ENCODE measurements around the gene PRAME.
"Not testable (repeated sequence)": the region's sequence is repeated elsewhere in the genome, so short reads cannot be mapped to it uniquely, and the experiment has no call there.

PRAME gene, protein sequence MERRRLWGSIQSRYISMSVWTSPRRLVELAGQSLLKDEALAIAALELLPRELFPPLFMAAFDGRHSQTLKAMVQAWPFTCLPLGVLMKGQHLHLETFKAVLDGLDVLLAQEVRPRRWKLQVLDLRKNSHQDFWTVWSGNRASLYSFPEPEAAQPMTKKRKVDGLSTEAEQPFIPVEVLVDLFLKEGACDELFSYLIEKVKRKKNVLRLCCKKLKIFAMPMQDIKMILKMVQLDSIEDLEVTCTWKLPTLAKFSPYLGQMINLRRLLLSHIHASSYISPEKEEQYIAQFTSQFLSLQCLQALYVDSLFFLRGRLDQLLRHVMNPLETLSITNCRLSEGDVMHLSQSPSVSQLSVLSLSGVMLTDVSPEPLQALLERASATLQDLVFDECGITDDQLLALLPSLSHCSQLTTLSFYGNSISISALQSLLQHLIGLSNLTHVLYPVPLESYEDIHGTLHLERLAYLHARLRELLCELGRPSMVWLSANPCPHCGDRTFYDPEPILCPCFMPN

GRCh38 chr22:22558972-22559603, at the start of gene PRAME:
PRAME (minus strand) TSS chr22:22559265; CDS start chr22:22556832, 2,433 bp downstream.
- DNase-seq (ENCODE audit: low read depth in 2 of 2), result peak; percentile 39 to 62

- not testable (repeated sequence) for DNase-seq (ENCODE audit: low read depth in 2 of 2)
Measured at GRCh38 chr22:22608022-22608421, 49.0 kb upstream of the PRAME start.

DNA sequence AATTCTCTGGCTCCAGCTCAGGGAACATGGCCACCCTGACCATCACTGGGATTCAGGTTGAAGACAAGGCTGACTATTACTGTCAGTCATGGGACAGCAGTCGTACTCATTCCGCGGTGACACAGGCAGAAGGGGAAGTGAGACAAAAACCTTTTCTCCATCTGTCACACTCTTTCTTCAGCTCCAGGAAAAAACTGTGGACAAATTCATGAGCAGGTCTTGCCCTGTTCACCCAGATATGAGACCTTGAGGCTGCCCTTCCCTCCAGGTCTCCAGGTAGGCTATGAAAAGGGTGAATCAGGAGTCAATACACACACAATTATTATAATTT, 46.0 kb upstream of the PRAME start:
- no peak for DNase-seq (ENCODE audit: low read depth in 2 of 2)

DNA sequence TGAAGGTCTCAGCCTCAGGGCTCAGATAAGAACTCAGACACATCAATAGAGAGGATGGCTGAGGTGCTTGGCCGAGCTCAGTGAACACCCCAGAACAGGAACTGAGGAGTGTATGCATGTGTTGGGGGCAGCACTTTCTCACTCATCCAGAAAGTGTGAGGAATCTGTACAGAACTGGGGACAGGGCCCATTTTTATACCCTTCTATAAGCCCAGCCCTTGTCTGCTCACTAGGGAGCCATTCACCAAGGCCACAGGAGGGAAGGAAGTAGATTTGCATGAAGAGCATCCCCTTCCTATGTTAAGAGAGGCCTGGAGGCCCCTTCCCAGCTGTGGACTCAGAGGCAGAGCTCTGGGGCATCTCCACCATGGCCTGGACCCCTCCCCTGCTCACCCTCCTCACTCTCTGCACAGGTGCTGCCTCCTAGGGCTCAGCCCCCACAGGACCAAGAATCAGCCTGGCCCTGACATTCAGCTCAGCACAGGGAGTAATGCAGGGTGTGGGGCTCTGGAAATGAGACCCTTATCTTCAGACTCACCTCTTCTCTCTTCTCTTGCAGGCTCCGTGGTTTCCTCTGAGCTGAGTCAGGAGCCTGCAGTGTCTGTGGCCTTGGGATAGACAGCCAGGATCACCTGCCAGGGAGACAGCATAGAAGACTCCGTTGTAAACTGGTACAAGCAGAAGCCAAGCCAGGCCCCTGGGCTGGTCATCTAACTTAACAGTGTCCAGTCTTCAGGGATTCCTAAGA, 45.4 kb upstream of the PRAME start:
- no peak for DNase-seq (ENCODE audit: low read depth in 2 of 2)

GRCh38 chr22:22603470-22603947, 44.4 kb upstream of the PRAME start:
- DNase-seq (ENCODE audit: low read depth in 2 of 2), result no peak

GRCh38 chr22:22600531-22601261, 41.6 kb upstream of the PRAME start:
- DNase-seq (ENCODE audit: low read depth in 2 of 2), result no peak

- DNase-seq (ENCODE audit: low read depth in 2 of 2), result no peak
Measured at GRCh38 chr22:22599248-22599647, 40.2 kb upstream of the PRAME start.

- DNase-seq (ENCODE audit: low read depth in 2 of 2), result no peak
Measured at GRCh38 chr22:22598144-22598543, 39.1 kb upstream of the PRAME start.

GRCh38 chr22:22595001-22595835, 36.2 kb upstream of the PRAME start:
- DNase-seq (ENCODE audit: low read depth in 2 of 2), result no peak

DNA sequence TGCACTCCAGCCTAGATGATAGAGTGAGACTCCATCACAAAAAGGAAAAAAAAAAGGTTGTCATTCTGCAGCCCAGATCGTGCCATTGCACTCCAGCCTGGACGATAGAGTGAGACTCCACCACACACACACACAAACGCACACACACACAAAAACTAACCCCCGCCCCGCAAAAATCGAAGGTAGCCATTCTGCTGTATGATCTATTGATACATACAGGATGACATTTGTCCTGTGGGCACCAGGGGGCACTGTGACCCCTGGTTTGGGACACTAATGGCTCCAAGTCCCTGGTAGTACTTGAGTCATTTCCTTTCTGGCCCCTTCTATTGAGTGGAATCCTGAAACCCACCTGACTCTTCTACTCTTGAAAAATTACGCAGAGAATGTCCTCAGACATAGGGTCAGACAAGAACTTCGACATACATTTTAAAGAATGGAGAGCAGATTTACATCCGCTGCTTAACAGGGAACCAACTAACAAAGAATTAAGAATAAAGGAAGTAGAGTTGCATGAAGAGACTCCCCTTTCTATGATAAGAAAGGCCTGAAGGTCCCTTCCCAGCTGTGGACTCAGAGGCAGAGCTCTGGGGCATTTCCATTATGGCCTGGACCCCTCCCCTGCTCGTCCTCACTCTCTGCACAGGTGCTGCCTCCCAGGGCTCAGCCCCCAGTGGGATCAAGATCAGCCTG, 35.0 kb upstream of the PRAME start:
- peak in 1 of 2 donors; percentile 48 for DNase-seq (ENCODE audit: low read depth in 2 of 2)

DNA sequence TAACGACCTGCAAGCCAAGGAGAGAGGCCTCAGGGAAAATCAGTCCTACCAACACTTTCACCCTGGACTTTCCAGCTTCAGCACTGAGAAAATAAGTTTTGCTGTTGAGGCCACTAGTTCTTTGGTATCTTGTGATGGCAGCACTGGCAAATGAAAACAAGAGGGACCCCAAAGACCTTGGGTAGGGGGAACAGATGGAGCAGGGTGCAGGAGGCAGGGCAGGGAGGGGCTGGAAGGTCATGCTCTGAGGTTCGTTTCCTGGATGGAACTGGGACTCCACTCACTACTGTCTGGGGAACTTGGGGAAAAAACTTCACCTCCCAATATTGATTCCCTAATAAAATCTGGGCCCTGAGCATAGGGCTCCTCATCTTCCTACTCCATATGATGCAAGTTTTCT, 34.2 kb upstream of the PRAME start:
- DNase-seq (ENCODE audit: low read depth in 2 of 2), result no peak

- no peak for DNase-seq (ENCODE audit: low read depth in 2 of 2)
Measured at GRCh38 chr22:22591348-22592299, 32.6 kb upstream of the PRAME start.

- no peak for DNase-seq (ENCODE audit: low read depth in 2 of 2)
Measured at GRCh38 chr22:22590136-22590891, 31.2 kb upstream of the PRAME start.

- no peak for DNase-seq (ENCODE audit: low read depth in 2 of 2)
Measured at GRCh38 chr22:22588485-22589164, 29.6 kb upstream of the PRAME start.

GRCh38 chr22:22587577-22588188, 28.6 kb upstream of the PRAME start:
- no peak for DNase-seq (ENCODE audit: low read depth in 2 of 2)

DNA sequence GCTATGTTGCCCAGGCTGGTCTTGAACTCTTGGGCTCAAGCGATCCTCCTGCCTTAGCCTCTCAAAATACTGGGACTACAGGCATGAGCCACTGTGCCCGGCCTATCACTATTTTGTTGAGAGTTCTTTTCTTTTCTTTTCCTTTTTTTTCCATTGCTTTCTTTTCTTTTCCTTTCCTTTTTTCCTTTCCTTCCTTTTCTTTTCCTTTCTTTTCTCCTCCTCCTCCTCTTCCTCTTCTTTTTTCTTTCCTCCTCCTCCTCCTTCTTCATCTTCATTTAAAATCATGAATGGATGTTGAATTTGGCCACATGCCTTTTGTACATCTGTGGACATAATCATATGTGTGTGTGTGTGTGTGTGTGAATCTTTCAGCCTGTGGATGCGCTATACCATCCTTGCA, 25.7 kb upstream of the PRAME start:
- DNase-seq (ENCODE audit: low read depth in 2 of 2), result no peak

GRCh38 chr22:22583030-22583429, 24.0 kb upstream of the PRAME start:
- no peak for DNase-seq (ENCODE audit: low read depth in 2 of 2)
